RPMI7951 (cell line): Measurements from ENCODE around the gene EHD1. TPM values are rescaled to one million over a fixed set of nuclear protein-coding genes. Genes with fewer than 3 reads are reported as not detected.
A peak's percentile ranks its signal among the peaks of the same experiment; 100 is the strongest.
"Not testable (repeated sequence)": the region's sequence is repeated elsewhere in the genome, so short reads cannot be mapped to it uniquely, and the experiment has no call there.

Source experiments
- DNase-seq: peaks from one replicate; pipeline ENCODE4 v3.0.0-alpha.2; 2012; ENCODE audit warnings: low read depth
- total RNA-seq: library from RNA; depleted of rRNA; stranded (reverse); fragments of >200 nt; shearing (Covaris generic); gene quantifications from 2 replicates; pipeline ENCODE4 v1.2.3, GENCODE V29; 2014

EHD1 gene
- total RNA-seq, 1 experiment from 2014 or later: 82.1 TPM

GRCh38 chr11:64858467-64859263 is 19.8 kb downstream of the EHD1 start:
- no peak for DNase-seq

GRCh38 chr11:64857485-64857884 is 20.9 kb downstream of the EHD1 start:
- DNase-seq: no peak

- DNase-seq: peak; percentile 98
Observed at GRCh38 chr11:64856382-64857227, 21.8 kb downstream of the EHD1 start.

- no peak for DNase-seq
Observed at GRCh38 chr11:64855596-64856304, 22.7 kb downstream of the EHD1 start.

GRCh38 chr11:64854534-64855502 is 23.6 kb downstream of the EHD1 start:
- DNase-seq: peak; percentile 98

- DNase-seq: no peak
Observed at GRCh38 chr11:64854157-64854533, 24.3 kb downstream of the EHD1 start.

GRCh38 chr11:64853709-64854108 is 24.7 kb downstream of the EHD1 start:
- DNase-seq: no peak

- DNase-seq: no peak
Observed at GRCh38 chr11:64852804-64853509, 25.5 kb downstream of the EHD1 start.

GRCh38 chr11:64851831-64852351 is 26.5 kb downstream of the EHD1 start:
- DNase-seq: no peak

GRCh38 chr11:64850979-64851567 is 27.3 kb downstream of the EHD1 start:
- peak; percentile 76 for DNase-seq

GRCh38 chr11:64849598-64850356 is 28.6 kb downstream of the EHD1 start:
- no peak for DNase-seq

GRCh38 chr11:64848826-64849597 is 29.4 kb downstream of the EHD1 start:
- DNase-seq: no peak

- DNase-seq: no peak
Observed at GRCh38 chr11:64848214-64848825, 30.1 kb downstream of the EHD1 start.

- DNase-seq: peak; percentile 83
Observed at GRCh38 chr11:64846998-64847666, 31.3 kb downstream of the EHD1 start.

GRCh38 chr11:64845776-64846129 is 32.7 kb downstream of the EHD1 start:
- DNase-seq: not testable (repeated sequence)

GRCh38 chr11:64845129-64845775 is 33.2 kb downstream of the EHD1 start:
- DNase-seq: no peak
